HEK293T (cell line): ENCODE measurements around the gene EML3.
A peak's percentile ranks its signal among the peaks of the same experiment; 100 is the strongest.

Experiments
- BHLHE40 ChIP-seq: fragments of 450-650 bp; IDR thresholded peaks from 2 replicates; pipeline ENCODE4 v1.6.1; 2016; ENCODE audit warnings: mild to moderate bottlenecking, moderate library complexity, borderline replicate concordance
- CTBP1 ChIP-seq: fragments of 450-650 bp; IDR thresholded peaks from 2 replicates; pipeline ENCODE4 v1.6.1; 2016; ENCODE audit warnings: borderline replicate concordance
- ELF4 ChIP-seq: fragments of 450-650 bp; IDR thresholded peaks from 2 replicates; pipeline ENCODE4 v1.6.1; 2017; ENCODE audit warnings: antibody characterized with exemption
- FOXA1 ChIP-seq: fragments of 450-650 bp; IDR thresholded peaks from 2 replicates; pipeline ENCODE4 v1.6.1; 2016; ENCODE audit warnings: mild to moderate bottlenecking
- FOXK2 ChIP-seq: fragments of 450-650 bp; IDR thresholded peaks from 2 replicates; pipeline ENCODE4 v1.6.1; 2016; ENCODE audit warnings: mild to moderate bottlenecking
- FOXM1 ChIP-seq: fragments of 450-650 bp; IDR thresholded peaks from 2 replicates; pipeline ENCODE4 v1.6.1; 2017; ENCODE audit warnings: mild to moderate bottlenecking, borderline replicate concordance
- HDGF ChIP-seq: fragments of 450-650 bp; IDR thresholded peaks from 2 replicates; pipeline ENCODE4 v1.6.1; 2017; ENCODE audit warnings: antibody characterized with exemption, borderline replicate concordance
- L3MBTL2 ChIP-seq: fragments of 450-650 bp; conservative IDR thresholded peaks from 2 replicates; pipeline ENCODE4 v1.6.1; 2016; ENCODE audit warnings: mild to moderate bottlenecking
- LEF1 ChIP-seq: fragments of 450-650 bp; IDR thresholded peaks from 2 replicates; pipeline ENCODE4 v1.6.1; 2017; ENCODE audit warnings: mild to moderate bottlenecking, borderline replicate concordance
- PKNOX1 ChIP-seq: fragments of 450-650 bp; IDR thresholded peaks from 2 replicates; pipeline ENCODE4 v1.6.1; 2016
- SP1 ChIP-seq: fragments of 450-650 bp; IDR thresholded peaks from 2 replicates; pipeline ENCODE4 v1.6.1; 2017
- SUZ12 ChIP-seq: fragments of 450-650 bp; IDR thresholded peaks from 2 replicates; pipeline ENCODE4 v1.6.1; 2016; ENCODE audit warnings: mild to moderate bottlenecking

- TF ChIP-seq LEF1, result no peak
- TF ChIP-seq BHLHE40, result no peak
- TF ChIP-seq SP1, result no peak
- no peak for TF ChIP-seq HDGF
- TF ChIP-seq SUZ12, result no peak
- no peak for TF ChIP-seq FOXM1
- TF ChIP-seq FOXA1, result no peak
- no peak for TF ChIP-seq CTBP1
- no peak for TF ChIP-seq L3MBTL2
- TF ChIP-seq PKNOX1, result no peak
- peak; percentile 24; the same call in 1 of the 2 replicates for TF ChIP-seq ELF4
- no peak for TF ChIP-seq FOXK2
Measured at GRCh38 chr11:62560566-62561103, 51.9 kb downstream of the EML3 start.
